Spleen (tissue), 11 donors: ENCODE results near the gene CEBPZ. TPM values are rescaled to one million over a fixed set of nuclear protein-coding genes. Genes with fewer than 3 reads are reported as not detected.

Source experiments
- DNase-seq: peaks from one replicate; pipeline ENCODE4 v3.0.0-alpha.2; 2020
- H3K27ac ChIP-seq, 8 donors: fragments of 200-600 bp; sonication (generic) in 7 of 8; 1 replicate in 4 of 8; 2 replicates in 4 of 8; pipeline versions ENCODE4 v1.5.0 to v1.8.0; 2016 to 2021; ENCODE audit warnings: inconsistent platforms in 4 of 8, mild to moderate bottlenecking in 4 of 8, moderate library complexity in 1 of 8
- H3K27me3 ChIP-seq, 7 donors: fragments of 200-600 bp; sonication (generic) in 6 of 7; replicated peaks in 1 of 7; 1 replicate in 4 of 7; 2 replicates in 3 of 7; pipeline versions ENCODE4 v1.5.0 to v1.8.0; 2016 to 2021; ENCODE audit warnings: inconsistent platforms in 3 of 7, mild to moderate bottlenecking in 1 of 7
- H3K36me3 ChIP-seq, 6 donors: fragments of 200-600 bp; sonication (generic) in 5 of 6; 1 replicate in 4 of 6; 2 replicates in 2 of 6; pipeline versions ENCODE4 v1.5.0 to v1.8.0; 2016 to 2021; ENCODE audit warnings: inconsistent platforms in 2 of 6
- H3K4me1 ChIP-seq, 6 donors: fragments of 200-600 bp; sonication (generic) in 5 of 6; 1 replicate in 3 of 6; 2 replicates in 3 of 6; pipeline versions ENCODE4 v1.5.0 to v1.8.0; 2016 to 2021; ENCODE audit warnings: inconsistent platforms in 3 of 6
- H3K4me3 ChIP-seq, 8 donors: fragments of 200-600 bp; sonication (generic) in 7 of 8; 1 replicate in 4 of 8; 2 replicates in 4 of 8; pipeline versions ENCODE4 v1.5.0 to v1.8.0; 2016 to 2021; ENCODE audit warnings: inconsistent platforms in 4 of 8, mild to moderate bottlenecking in 4 of 8, moderate library complexity in 2 of 8
- H3K9me3 ChIP-seq, 8 donors: fragments of 200-600 bp; sonication (generic) in 7 of 8; 1 replicate in 4 of 8; 2 replicates in 4 of 8; pipeline versions ENCODE4 v1.5.0 to v1.8.0; 2016 to 2021; ENCODE audit warnings: inconsistent platforms in 4 of 8
- CTCF ChIP-seq, 11 experiments: fragments of 200-600 bp in 7 of 11; fragments of 450-650 bp in 4 of 11; sonication (generic) in 4 of 11; IDR thresholded peaks in 8 of 11; conservative IDR thresholded peaks in 3 of 11; 1 replicate in 7 of 11; 2 replicates in 4 of 11; pipeline versions ENCODE4 v1.4.0 to v1.8.0; 2016 to 2021; ENCODE audit warnings: antibody characterized with exemption in 11 of 11, inconsistent platforms in 4 of 11, mild to moderate bottlenecking in 1 of 11
- POLR2A ChIP-seq, 3 donors: fragments of 450-650 bp; IDR thresholded peaks; one replicate each; pipeline ENCODE4 v1.5.1; 2017; ENCODE audit warnings: antibody characterized with exemption in 3 of 3, mild to moderate bottlenecking in 1 of 3
- POLR2AphosphoS5 ChIP-seq, 3 donors: sonication (generic); formaldehyde crosslinking; IDR thresholded peaks; one replicate each; pipeline ENCODE4 v1.5.1; 2017; ENCODE audit warnings: antibody characterized with exemption in 3 of 3
- WGBS, 5 donors: extraction: QIAGEN DNeasy Blood & Tissue Kit in 3 of 5; methylation state at CpG; one replicate each; pipeline versions ENCODE4 v1.1.5 to v1.1.7; 2013 to 2018; 5-methylcytosine and 5-hydroxymethylcytosine counted together
- intact Hi-C: fragments of 100-400 bp; cut with DNase I; formaldehyde crosslinking; loops from one replicate; pipeline ENCODE4 v1.15.0; 2023; ENCODE audit warnings: low total_unique reads
- polyA plus RNA-seq, 3 donors: library from polyadenylated mRNA; stranded (reverse); fragments of 200-250 nt; gene quantifications; one replicate each; pipeline ENCODE4 v1.2.1, GENCODE V29; 2013
- total RNA-seq, 7 donors: library from RNA; depleted of rRNA in 3 of 7; stranded (reverse); fragments of >200 nt in 3 of 7; fragmentation: NEBNext Ultra II Directional in 4 of 7; extraction: Animal tissue kit (Norgen Biotek cat#: 25700) in 4 of 7; gene quantifications; one replicate each; pipeline versions ENCODE4 v1.1.0 to v1.2.1, GENCODE V29; 2016 to 2021
- donor health status: healthy with polysubstance abuse.
- donor health status: DM: no; HTN: no; CAD: no; lungs with moderate emphysema.
- donor health status: DM: no; HTN: no; CAD: no.
- donor health status: Bipolar disorder and iron deficiency.
- donor health status: healthy.
- donor health status: DM: no; HTN: no; CAD: no.
- donor health status: DM: yes; HTN: yes; CAD: no.

CEBPZ gene
- total and polyA plus RNA-seq, 10 donors: 34.8 to 54.8 (median 48.9) TPM

- intact Hi-C loops: no loop called here
- no peak for DNase-seq
- 42 to 60% (median 49%) methylated on average over 2 of the region's 2 CpGs for whole genome bisulfite sequencing, 5 donors
Observed at GRCh38 chr2:37262522-37262921, 31.1 kb upstream of the CEBPZ start.

GRCh38 chr2:37250869-37251740, 19.7 kb upstream of the CEBPZ start:
- H3K27me3 ChIP-seq: no peaks in the 10 kb centered on the region
- 89 to 94% (median 92%) methylated on average over 5 of the region's 5 CpGs for WGBS, 5 donors
- no peak for DNase-seq
- intact Hi-C loops: no loop called here
- H3K9me3 ChIP-seq: no peaks in the 10 kb centered on the region
- H3K36me3 ChIP-seq: peaks cover 0 to 100% (median 74%) of the 10 kb centered on the region in 6 donors
- H3K27ac ChIP-seq: no peak overlapping the region
- no peaks in the 10 kb centered on the region for H3K4me1 ChIP-seq
- TF ChIP-seq CTCF (IDR thresholded peaks at IDR 0.05 in 8 of 11, conservative IDR thresholded peaks at IDR 0.05 in 3 of 11) (no peak), POLR2A (IDR thresholded peaks at IDR 0.05) (no peak), POLR2AphosphoS5 (IDR thresholded peaks at IDR 0.05) (no peak)
- H3K4me3 ChIP-seq: no peak overlapping the region

More at GRCh38 chr2:37262522-37262921, 31.1 kb upstream of the CEBPZ start:
- Histone ChIP-seq H3K4me3 (no peak overlapping the region), H3K9me3 (no peaks in the 10 kb centered on the region), H3K4me1 (peaks cover 0 to 16% (median 0%) of the 10 kb centered on the region in 6 donors), H3K27me3 (no peaks in the 10 kb centered on the region), H3K27ac (no peak overlapping the region), H3K36me3 (peaks cover 6 to 88% (median 40%) of the 10 kb centered on the region in 6 donors)
- TF ChIP-seq CTCF (IDR thresholded peaks at IDR 0.05 in 8 of 11, conservative IDR thresholded peaks at IDR 0.05 in 3 of 11) (no peak), POLR2A (IDR thresholded peaks at IDR 0.05) (no peak), POLR2AphosphoS5 (IDR thresholded peaks at IDR 0.05) (no peak)

GRCh38 chr2:37246205-37246604, 14.8 kb upstream of the CEBPZ start:
- Histone ChIP-seq H3K27me3 (no peaks in the 10 kb centered on the region), H3K27ac (no peak overlapping the region), H3K9me3 (no peaks in the 10 kb centered on the region), H3K36me3 (peaks cover 0 to 100% (median 64%) of the 10 kb centered on the region in 6 donors), H3K4me1 (no peaks in the 10 kb centered on the region), H3K4me3 (no peak overlapping the region)
- no peak for TF ChIP-seq POLR2AphosphoS5 (IDR thresholded peaks at IDR 0.05)
- no peak for TF ChIP-seq POLR2A (IDR thresholded peaks at IDR 0.05)
- TF ChIP-seq CTCF (IDR thresholded peaks at IDR 0.05 in 8 of 11, conservative IDR thresholded peaks at IDR 0.05 in 3 of 11): no peak
- intact Hi-C loops: no loop called here
- DNase-seq: no peak

GRCh38 chr2:37244755-37245154, 13.4 kb upstream of the CEBPZ start:
- Histone ChIP-seq H3K4me1 (no peaks in the 10 kb centered on the region), H3K36me3 (peaks cover 0 to 100% (median 66%) of the 10 kb centered on the region in 6 donors), H3K4me3 (no peak overlapping the region), H3K27me3 (no peaks in the 10 kb centered on the region), H3K9me3 (no peaks in the 10 kb centered on the region), H3K27ac (no peak overlapping the region)
- intact Hi-C loops: no loop called here
- no peak for TF ChIP-seq POLR2AphosphoS5 (IDR thresholded peaks at IDR 0.05)
- no peak for TF ChIP-seq CTCF (IDR thresholded peaks at IDR 0.05 in 8 of 11, conservative IDR thresholded peaks at IDR 0.05 in 3 of 11)
- no peak for TF ChIP-seq POLR2A (IDR thresholded peaks at IDR 0.05)
- no peak for DNase-seq
- WGBS, 5 donors: 94 to 98% (median 97%) methylated on average over 3 of the region's 3 CpGs
